ENCODE data around the gene ATOSB.

The ATOSB gene

GRCh38 chr9:35054185-35054835, 61.4 kb downstream of the ATOSB start:
- no peak for DNase-seq (ENCODE audit: low spot score)
